NCI-H460 (cell line): ENCODE measurements around the gene ARSJ. TPM values are rescaled to one million over a fixed set of nuclear protein-coding genes. Genes with fewer than 3 reads are reported as not detected.

Source experiments
- DNase-seq: peaks from one replicate; pipeline ENCODE4 v3.0.0-alpha.2; 2016; ENCODE audit warnings: low read depth; ENCODE audit errors: extremely low read depth
- total RNA-seq: library from RNA; depleted of rRNA; stranded (reverse); fragments of >200 nt; shearing (Covaris generic); gene quantifications from 2 replicates; pipeline ENCODE4 v1.2.3, GENCODE V29; 2014

ARSJ gene
- total RNA-seq, 1 experiment from 2014 or later: 0.84 TPM

- no peak for DNase-seq
Measured at GRCh38 chr4:113905301-113905700, 74.1 kb downstream of the ARSJ start.

DNA sequence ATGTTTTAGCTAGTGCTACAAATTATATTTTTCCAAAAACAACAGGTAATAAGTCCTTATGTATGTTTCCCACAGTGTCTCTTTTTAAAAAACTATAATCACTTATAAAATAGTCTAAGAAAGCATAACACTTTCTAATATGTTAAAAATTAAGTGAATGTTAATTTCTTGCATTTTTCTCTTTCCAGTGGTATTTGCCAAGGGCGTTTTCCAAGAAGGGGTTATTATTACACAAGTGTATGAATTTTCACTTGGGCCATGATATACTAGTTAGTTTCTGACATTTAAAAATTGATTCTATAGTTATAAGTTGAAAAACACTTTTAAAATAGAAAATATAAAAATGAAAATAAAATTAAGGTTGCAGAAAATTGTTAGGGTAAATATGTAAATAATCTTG, 74.6 kb downstream of the ARSJ start:
- no peak for DNase-seq

DNA sequence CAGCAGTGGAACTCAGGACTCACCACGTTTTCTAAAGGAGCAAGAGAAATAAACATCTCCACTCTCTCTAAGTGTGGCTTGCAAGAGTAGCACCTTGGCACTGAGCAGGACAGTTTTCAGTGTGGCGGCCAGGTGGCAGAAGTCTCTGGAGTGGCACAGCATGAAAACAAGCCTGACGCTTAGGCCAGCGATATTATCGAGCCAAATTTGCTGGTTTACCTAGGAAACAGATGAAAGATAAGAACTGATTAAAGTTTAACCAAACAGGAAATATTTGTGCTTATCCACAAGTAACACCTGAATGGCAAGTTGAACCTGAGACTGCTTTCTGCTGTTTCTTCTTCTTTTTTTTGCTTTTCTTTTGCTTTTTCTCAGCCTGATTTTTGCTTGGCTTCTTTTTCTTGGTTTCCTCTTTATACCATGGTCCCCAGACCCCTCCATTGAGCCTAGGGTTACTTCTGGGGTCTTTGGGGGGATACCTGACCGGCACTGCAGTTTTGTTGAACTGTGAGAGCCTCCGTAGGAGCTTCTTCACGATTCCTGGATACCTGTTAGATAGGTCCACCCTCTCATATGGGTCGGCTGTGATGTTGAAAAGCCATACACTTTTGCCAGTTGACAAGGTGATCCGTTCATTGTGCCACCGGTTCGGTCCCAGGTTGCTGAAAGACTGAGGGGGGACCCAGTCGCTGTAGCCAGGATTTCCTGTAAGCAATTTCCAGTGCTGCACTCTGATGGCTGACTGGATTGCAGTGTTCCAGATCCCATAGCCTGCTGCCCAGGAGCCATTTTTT, 77.3 kb downstream of the ARSJ start:
- no peak for DNase-seq

DNA sequence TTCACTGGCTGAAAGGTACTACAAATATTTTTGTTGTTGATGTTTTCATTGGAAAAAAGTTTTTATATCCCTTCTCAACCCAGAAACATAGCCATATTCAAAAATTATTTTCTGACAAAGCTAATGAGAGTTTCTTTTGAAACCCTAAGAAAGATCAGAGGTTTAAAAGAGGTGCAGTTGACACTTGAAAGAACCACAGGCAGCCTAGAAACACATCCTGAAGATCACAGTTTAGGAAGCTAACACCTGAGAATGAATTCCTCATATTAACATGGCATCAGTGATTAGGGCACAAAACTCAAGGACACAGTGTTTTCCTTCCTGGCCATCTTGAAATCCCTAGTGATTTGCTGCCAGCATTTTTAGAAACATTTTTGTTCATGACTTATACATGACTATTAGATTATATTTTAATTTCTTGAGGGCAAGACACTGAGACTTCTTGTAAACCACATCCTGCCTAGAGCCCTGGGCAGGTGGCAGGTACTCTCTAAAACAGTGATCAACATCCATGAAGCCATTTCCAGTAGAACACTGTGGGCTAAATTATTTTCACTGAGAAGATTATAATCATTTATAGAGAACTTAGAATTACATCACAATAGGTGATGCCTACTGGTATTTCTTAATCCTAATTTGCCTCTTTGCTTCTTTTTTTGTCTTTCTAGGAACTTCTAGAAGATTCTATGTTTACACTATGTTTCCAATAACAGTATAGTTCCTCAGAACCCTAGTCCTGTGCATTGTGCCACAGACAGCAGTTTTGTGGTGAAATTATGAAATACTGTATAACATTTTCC, 80.0 kb downstream of the ARSJ start:
- DNase-seq: no peak

- no peak for DNase-seq
Measured at GRCh38 chr4:113893546-113893945, 85.9 kb downstream of the ARSJ start.

DNA sequence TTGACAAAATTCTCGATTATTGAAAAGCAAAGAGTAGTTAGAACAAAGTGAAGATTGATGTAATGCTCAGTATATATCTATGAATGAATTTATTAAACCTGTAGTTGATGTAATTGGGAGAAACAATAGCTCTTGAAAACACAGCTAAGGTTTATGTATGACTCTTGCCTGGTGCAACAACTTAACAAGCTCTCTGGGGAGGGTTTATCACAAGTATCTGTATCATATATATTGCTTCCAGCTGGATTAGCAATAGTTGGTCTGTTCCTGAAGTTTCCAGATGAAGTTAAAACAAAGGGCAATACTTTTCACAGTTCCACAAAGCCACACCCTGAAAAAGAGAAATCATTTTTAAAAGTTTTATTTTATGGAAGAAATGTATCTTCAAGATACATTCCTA, 91.4 kb downstream of the ARSJ start:
- DNase-seq: no peak

- no peak for DNase-seq
Measured at GRCh38 chr4:113885291-113885690, 94.2 kb downstream of the ARSJ start.

DNA sequence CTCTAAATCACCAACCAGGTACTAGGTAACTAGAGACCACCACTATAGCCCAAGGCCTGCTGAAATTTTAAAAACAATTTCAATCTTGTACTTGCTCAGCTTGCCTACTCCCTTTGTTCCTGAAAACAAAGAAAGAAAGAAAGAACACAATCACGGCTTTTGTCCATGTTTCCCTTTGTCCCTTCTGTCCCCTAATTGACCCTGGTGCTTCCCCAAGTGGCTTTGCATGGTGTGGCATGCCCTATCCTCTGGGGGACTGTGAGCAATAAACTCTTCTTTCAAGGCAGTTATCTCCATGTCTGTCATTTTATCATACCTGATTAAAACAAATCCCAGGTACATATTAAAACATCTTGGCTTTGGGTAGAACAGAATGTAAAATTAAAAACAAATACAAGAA, 94.8 kb downstream of the ARSJ start:
- no peak for DNase-seq

DNA sequence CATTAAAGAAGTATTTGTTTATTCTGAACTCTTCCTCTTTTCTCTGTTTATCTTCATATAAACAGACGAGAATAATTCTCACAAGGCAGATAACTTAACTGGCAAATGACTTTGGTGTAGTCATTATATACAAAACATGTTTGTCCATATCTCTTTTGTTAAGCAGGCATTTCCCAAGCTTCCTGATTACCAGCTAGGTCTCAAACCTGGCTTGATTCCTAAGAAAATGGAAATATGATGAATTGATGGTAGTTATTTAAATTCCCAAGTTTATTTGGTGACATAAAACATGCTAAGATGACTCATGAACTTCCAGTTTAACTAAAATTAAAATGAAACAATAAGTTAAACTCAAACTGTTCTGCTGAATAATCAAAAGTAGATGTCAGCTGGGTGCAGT, 96.8 kb downstream of the ARSJ start:
- no peak for DNase-seq

- no peak for DNase-seq
Measured at GRCh38 chr4:113881256-113881655, 98.2 kb downstream of the ARSJ start.

DNA sequence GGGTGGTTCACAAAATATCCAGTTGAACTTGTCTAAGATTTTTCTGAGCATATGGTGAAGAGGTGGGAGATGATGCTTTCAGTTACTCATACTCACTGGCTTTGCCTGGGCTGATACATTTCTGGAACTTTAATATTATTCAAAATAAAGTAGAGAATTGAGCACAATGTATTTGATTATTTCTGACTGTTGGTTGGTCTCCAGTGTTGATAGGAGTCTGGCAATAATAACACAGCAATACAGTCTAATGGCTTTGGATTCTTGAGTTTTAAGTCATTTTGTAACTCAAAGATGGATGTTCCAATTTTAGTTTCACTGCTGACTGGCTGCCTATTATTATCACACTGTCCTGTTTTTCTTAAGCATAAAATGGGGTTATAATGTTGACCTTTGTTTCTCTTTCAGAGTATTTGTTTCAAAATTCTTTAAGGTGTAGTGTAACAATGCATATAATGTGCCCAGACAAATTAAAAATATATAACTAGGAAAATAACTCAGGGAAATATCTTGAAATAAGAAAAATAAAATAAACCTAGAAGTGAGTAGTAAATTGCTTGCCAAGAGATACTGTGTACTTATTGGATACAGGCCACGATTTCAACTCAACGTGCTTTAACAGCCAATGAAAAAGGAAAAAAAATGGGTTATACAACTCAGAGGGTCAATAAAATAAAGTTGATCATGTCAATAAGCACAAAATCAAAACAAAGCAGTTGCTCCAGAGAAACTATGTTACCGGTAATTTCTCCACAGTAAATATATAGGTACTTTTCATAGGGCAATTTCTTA, 99.0 kb downstream of the ARSJ start:
- no peak for DNase-seq

DNA sequence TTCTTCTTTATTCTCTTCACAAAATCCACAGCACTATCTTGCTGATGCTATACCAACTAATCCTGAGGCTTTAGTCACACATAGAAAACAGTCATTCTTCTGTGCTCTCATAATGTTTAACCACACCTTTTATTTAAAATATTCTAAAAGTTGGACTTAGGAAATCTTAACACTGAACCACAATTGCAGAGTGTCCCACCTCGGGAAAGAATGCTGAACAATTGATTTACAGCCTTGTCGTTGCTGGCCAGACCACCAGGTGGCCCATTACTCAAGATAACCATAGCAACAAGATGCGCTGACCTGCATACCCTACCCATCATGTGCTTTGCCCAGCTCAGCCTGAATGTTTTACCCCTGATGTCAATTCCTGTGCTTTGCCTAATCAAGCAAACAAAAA, 100.8 kb downstream of the ARSJ start:
- DNase-seq: no peak

GRCh38 chr4:113874480-113874879, 105.0 kb downstream of the ARSJ start:
- no peak for DNase-seq

- DNase-seq: no peak
Measured at GRCh38 chr4:113873508-113873907, 105.9 kb downstream of the ARSJ start.

DNA sequence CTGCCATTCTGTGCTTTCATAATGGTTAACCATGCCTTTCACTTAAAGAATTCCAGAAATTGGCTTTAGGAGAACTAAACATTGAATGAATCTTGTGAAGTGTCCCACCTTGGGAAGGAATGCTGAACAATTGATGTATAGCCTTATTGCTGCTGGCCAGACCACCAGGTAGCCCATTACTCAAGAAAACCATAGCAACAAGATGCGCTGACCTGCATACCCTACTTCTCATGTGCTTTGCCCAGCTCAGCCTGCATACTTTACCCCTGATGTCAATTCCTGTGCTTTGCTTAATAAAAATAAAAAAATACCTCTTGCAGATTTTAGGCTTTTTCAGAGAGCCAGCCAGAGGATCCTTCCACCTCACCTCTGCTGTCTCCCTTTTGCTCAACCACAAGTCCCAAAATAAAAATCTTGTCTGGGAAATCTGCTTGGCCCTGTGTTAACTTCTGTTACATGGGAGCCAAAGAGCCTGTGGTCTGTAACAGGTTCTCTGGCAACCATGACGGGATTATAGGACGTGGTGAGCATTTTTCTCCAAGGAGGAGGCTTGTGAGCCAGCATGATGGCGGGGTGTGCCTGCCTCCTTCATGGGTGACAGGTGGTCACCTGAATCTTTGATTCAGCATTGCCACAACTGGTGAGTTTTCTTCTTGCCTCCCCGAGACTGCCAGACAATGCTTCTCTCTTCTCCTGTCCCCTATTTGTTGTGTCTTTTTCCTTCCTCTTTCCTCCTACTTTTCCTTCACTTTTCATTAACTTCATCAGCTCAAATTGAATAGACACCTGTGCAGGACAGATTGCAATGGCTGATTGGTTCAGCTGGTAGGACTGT, 106.8 kb downstream of the ARSJ start:
- DNase-seq: no peak

GRCh38 chr4:113871080-113871479, 108.4 kb downstream of the ARSJ start:
- no peak for DNase-seq

- no peak for DNase-seq
Measured at GRCh38 chr4:113869743-113870375, 109.6 kb downstream of the ARSJ start.

DNA sequence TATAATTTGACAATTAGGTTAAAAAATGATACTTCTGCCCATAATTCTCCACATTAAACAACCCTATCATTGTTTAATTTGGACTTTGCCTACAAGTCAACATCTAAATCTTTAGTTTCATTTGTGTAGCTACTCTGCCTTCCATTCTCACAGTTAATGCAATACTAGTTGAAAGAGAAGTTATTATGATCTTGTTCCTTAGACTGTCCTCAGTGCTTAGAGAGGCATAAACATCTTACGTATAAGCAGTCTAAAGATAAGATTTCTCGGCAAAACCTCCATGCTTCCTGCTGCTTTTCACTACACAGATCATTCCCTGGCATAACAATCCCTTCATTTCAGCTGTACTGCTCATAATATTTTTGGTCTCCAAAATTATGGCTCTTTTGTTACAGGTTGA, 112.8 kb downstream of the ARSJ start:
- DNase-seq: no peak

DNA sequence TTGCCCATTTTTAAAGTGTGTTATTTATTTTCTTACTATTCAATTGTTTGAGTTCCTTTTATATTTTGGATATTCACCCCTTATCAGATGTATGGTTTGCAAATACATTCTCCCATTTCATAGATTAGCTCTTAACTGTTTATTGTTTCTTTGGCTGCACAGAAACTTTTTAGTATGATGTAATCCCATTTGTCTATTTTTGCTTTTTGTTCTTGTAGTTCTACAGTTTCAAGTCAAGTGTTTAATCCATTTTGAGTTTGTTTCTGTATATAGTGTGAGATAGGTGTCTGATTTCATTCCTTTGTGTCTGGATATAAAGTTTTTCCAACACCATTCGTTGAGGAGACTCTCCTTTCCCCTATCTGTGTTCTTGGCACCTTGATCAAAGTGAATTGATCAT, 120.5 kb downstream of the ARSJ start:
- DNase-seq: no peak

GRCh38 chr4:113851816-113852215, 127.6 kb downstream of the ARSJ start:
- no peak for DNase-seq
